Right ventricle myocardium inferior (tissue), 1 donor: ENCODE results near the gene CNTNAP1. TPM values are rescaled to one million over a fixed set of nuclear protein-coding genes. Genes with fewer than 3 reads are reported as not detected.
A peak's percentile ranks its signal among the peaks of the same experiment; 100 is the strongest.
"Not testable (repeated sequence)": the region's sequence is repeated elsewhere in the genome, so short reads cannot be mapped to it uniquely, and the experiment has no call there.

Experiments used
- ATAC-seq: fragments of 200-7000 bp; cut with Tn5 transposase; one replicate; pipeline ENCODE4 v1.9.1; 2020; ENCODE audit warnings: mild to moderate bottlenecking, moderate library complexity
- DNase-seq: peaks from one replicate; pipeline ENCODE4 v3.0.0; 2021; ENCODE audit errors: missing footprints
- intact Hi-C: fragments of 100-400 bp; cut with DNase I; formaldehyde crosslinking; loops from one replicate; pipeline ENCODE4 v1.11.0; 2022
- total RNA-seq: library from RNA; stranded (reverse); fragmentation: NEBNext Ultra II Directional; extraction: Animal tissue kit (Norgen Biotek cat#: 25700); gene quantifications from one replicate; pipeline ENCODE4 v1.2.1, GENCODE V29; 2021
- donor health status: DM: no; HTN: yes; CAD: no; lungs with severe emphysema.

CNTNAP1 gene
- total RNA-seq, 1 donor from 2014 or later = 7.3 TPM

- ATAC-seq = no peak
- intact Hi-C loops = no loop called here
- no peak for DNase-seq
Observed at GRCh38 chr17:42704490-42704836, 22.1 kb downstream of the CNTNAP1 start.

DNA sequence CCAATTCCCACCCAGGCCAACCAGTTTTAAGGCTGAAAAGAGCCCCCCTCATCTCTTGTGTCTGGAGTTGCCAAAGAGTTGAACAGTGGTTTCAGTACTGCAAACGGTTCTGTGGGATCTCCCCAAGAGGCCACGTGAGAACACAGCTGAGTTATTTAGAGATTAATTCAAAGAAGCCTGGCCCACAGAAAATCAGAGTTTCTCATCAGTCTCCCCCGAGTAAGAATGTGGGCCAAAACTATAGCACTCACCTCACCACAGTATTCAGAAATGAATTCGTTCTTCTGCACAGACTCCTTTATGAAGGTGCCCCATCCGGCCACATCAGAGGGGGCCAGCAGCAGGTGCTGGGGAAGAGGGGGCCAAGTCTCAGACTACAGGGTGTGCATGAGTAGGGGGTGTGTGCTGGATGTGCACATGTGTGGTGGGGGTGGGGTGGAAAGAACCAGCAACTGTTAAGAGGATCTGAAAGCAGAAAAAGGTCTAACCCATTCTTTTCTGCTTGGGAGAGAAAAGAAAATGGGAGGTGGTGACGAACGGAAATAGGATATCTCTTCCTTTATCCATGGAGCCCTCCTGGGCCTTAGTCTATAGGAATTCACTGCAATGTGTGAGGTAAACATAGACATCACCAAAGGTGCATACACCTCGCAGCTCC is 22.6 kb downstream of the CNTNAP1 start:
- DNase-seq (no peak), ATAC-seq (no peak)
- intact Hi-C loops = no loop called here

DNA sequence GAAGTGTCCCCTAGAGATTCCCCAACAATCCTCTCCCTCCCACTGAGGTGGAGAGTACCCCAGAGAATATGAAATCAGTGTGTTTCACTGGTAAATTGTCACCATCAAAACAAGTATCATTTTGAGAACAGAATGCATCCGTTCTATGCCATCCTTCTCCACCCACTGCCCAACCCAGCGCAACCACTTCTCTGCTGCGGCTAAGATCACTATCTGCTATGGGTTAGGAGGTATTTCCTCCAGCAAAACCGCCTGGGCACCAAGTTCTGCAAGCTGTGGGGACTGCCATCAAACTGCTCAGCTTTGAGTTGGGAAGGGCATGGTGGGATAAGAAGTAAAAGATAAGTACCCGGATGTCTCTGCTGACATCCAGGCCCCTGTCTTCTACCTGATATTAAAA is 24.4 kb downstream of the CNTNAP1 start:
- ATAC-seq (no peak), DNase-seq (no peak)
- intact Hi-C loops = no loop called here

DNA sequence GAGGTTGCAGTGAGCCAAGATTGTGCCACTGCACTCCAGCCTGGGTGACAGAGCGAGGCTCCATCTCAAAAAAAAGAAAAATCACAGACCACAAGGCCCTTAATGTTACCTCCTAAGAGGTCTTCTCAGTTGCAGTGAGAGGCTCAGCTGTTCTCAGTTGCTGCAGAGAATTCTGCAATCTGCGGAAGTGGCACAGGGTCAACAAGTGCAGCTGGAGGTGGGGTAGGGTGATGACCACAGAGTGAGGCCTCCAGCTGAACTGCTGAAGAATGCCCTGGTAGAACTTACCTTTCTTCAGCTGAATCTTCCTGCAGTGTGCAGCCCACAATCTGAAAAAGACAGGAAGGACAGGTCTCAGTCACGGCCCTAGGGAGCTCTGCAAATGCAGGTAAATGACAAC is 26.3 kb downstream of the CNTNAP1 start:
- ATAC-seq (no peak), DNase-seq (no peak)
- intact Hi-C loops = no loop called here

- DNase-seq (no peak), ATAC-seq (no peak)
- intact Hi-C loops = no loop called here
Observed at GRCh38 chr17:42709561-42709960, 27.2 kb downstream of the CNTNAP1 start.

- peak; percentile 56 for ATAC-seq
- intact Hi-C loops = loop anchor here (1.0 to 2.0 kb wide), 2 partner anchors 42 to 104 kb away; partner anchors contain the start of gene BECN1
Observed at GRCh38 chr17:42720996-42721583, 38.8 kb downstream of the CNTNAP1 start.

GRCh38 chr17:42723636-42724035 is 41.3 kb downstream of the CNTNAP1 start:
- DNase-seq (no peak), ATAC-seq (no peak)
- intact Hi-C loops = no loop called here

More at GRCh38 chr17:42720996-42721583, 38.8 kb downstream of the CNTNAP1 start:
- no peak for DNase-seq

DNA sequence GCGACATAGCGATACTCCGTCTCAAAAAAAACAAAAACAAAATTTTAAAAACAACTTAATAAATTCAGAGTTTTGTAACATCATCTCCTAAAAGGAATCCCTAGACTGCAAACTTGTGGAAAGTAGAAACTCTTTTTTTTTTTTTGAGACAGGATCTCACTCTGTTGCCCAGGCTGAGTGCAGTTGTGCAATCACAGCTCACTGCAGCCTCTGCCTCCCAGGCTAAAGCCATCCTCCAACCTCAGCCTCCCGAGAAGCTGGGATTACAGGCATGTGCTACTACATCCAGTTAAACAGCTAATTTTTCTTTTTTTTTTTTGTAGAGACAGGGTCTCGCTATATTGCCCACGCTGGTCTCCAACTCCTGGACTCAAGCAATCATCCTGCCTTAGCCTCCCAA is 42.8 kb downstream of the CNTNAP1 start:
- no peak for ATAC-seq
- no peak for DNase-seq
- intact Hi-C loops = no loop called here

GRCh38 chr17:42740699-42741098 is 58.4 kb downstream of the CNTNAP1 start:
- DNase-seq (no peak), ATAC-seq (no peak)
- intact Hi-C loops = no loop called here

DNA sequence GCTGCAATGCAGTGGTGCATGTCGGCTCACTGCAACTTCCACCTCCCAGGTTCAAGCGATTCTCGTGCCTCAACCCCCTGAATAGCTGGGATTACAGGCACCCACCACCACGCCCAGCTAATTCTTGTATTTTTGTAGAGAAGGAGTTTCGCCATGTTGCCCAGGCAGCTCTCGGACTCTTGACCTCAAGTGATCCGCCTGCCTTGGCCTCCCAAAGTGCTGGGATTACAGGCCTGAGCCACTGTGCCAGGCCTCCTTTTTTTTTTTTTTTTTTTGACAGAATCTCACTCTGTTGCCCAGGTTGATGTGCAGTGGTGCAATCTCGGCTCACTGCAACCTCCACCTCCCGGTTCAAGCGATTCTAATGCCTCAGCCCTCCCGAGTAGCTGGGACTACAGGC is 60.6 kb downstream of the CNTNAP1 start:
- ATAC-seq, DNase-seq, intact Hi-C loops: not testable (repeated sequence)

DNA sequence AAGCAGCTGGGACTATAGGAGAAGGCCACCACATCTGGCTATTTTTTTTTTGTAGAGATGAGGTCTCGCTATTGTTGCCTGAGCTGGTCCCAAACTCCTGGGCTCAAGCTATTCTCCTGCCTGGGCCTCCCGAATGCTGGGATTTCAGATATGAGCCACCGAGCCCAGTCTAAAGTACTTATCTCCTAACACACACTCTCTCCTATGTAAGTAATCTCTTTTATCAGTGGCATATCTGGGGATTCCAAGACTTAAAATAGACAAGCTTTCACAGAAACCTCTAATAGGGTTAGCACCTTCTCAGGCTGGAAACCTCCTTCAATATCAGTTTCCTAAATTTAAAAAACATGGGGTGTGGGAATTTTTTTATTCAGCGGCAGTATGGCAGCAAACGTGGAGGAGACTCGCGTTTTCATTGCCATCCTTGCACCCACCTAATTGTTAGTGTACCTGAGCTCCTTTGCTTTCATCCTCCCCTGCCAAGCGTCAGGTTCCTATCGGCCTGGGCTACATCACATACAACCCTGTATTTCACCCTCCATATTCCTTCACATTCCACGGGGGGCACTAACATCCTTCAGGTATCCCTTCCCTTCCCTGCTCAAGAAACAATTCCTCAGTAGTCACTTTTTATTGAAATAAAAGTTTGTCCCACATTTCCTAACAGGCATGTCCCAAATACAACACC is 61.4 kb downstream of the CNTNAP1 start:
- intact Hi-C loops = loop anchor here (1.0 kb wide), 1 partner anchor 20 kb away; no protein-coding TSS in a partner anchor
- ATAC-seq = no peak
- DNase-seq = no peak

DNA sequence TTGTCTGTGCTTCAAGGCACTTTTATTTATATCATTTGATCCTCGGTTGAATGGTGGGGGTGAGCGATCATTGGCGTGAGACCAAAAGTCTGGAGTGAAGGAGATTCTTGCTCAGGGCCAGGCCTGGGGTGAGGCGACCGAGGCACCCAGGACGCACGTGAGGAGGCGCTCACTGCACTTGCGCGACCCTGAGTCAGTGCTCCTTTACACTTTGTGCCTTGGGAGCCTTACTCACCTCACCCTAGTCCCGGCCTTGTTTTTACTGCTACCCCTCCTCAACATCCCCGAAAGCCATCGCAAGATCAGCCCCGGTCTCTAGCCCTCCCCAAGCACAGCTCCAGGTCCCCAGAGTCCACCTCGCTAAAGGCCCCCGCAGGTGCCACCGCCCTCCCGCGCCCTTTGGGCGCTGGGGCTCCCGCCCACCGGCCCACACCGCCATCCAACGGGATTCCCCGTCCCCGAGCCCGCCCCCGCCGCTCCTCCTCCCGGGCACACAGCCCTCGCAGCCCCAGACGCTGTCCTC is 62.0 kb downstream of the CNTNAP1 start:
- intact Hi-C loops = loop anchor here (1.0 kb wide), 1 partner anchor 19 kb away; no protein-coding TSS in a partner anchor
- ATAC-seq = peak; percentile 90
- peak; percentile 86 for DNase-seq

- ATAC-seq (peak; percentile 97), DNase-seq (peak; percentile 95)
- intact Hi-C loops = loop anchor here (1.0 kb wide), 1 partner anchor 18 kb away; no protein-coding TSS in a partner anchor
Observed at GRCh38 chr17:42744806-42745617, 62.7 kb downstream of the CNTNAP1 start, which contains the start of gene EZH1. Gene EZH1, minus strand, starts transcription at chr17:42745040. Its CDS starts 16,099 bp downstream, at chr17:42728941.

DNA sequence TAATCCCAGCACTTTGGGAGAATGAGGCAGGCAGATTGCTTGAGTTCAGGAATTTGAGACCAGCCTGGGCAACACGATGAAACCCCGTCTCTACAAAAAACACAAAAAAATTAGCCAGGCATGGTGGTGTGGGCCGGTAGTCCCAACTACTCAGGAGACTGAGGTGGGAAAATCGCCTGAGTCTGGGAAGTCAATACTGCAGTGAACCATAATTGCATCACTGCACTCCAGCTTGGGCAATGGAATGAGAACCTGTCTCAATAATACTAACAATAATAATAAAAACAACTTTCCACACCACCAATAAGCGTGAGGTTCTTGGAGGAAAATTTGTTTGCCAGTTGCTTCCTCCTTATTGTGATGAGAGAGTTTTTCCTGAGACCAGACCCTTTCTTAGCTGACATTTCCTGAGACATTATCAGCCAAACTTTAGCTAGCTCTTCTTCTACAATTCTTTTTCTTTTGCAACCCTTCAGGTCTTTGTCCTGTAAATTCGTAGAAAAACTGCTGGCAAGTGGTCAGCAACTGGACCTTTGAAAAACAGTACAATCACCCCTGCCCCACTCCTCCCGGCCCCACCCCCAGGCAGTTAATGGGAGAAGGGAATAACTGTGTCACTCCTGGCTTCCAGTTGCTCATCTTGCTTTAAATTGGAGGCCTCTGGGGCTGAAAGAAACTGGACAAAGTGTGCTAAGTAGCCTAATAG is 66.0 kb downstream of the CNTNAP1 start:
- DNase-seq (peak; percentile 62), ATAC-seq (no peak)
- intact Hi-C loops = no loop called here

GRCh38 chr17:42748908-42749798 is 66.8 kb downstream of the CNTNAP1 start:
- DNase-seq (peak; percentile 59), ATAC-seq (no peak)
- intact Hi-C loops = no loop called here
